SK-N-MC (cell line): ENCODE results near the gene ASCC3.

Experiments
- EZH2 ChIP-seq: fragments of 200-600 bp; sonication (generic); IDR thresholded peaks from one replicate; pipeline ENCODE4 v1.6.1; 2017; ENCODE audit warnings: antibody characterized with exemption
- POLR2AphosphoS5 ChIP-seq: IDR thresholded peaks from 2 replicates; pipeline ENCODE4 v1.6.1; 2012; ENCODE audit warnings: mild to moderate bottlenecking, low read depth, low read length, borderline replicate concordance

DNA sequence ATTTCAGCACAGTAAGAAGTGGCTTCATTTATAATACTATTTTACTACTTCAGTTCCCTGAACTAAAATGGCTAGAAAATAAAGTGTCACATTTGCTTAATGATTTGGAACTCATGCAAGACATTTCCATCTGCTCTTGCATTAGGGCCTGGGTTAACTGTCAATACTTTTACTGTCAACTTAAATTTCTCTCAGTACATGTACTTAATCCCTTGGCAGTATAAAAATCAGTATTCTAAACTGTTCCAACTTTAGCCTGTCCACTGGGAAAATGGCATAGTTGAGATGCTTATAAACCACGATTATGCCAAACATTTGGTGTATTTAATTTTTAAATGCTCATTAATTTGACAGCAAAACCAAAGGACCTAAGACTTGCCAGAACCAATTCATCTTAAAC is 154.5 kb downstream of the ASCC3 start:
- TF ChIP-seq EZH2 (no peak), POLR2AphosphoS5 (no peak)
